ENCODE results near the gene HOXB9.

The HOXB9 gene

GRCh38 chr17:48637323-48638260 lies 11.4 kb upstream of the HOXB9 start:
- DNase-seq = no peak

- no peak for DNase-seq
These were observed 10.2 kb upstream of the HOXB9 start for GRCh38 chr17:48636177-48637018.

- no peak for DNase-seq
These were observed 8.5 kb upstream of the HOXB9 start for GRCh38 chr17:48634493-48635208.

GRCh38 chr17:48633266-48633677 lies 7.1 kb upstream of the HOXB9 start:
- DNase-seq = no peak

GRCh38 chr17:48632579-48633265 lies 6.6 kb upstream of the HOXB9 start:
- DNase-seq = no peak

- no peak for DNase-seq
These were observed 5.8 kb upstream of the HOXB9 start for GRCh38 chr17:48631693-48632578.

GRCh38 chr17:48630925-48631692 lies 5.0 kb upstream of the HOXB9 start:
- DNase-seq = no peak

- DNase-seq = no peak
These were observed 4.1 kb upstream of the HOXB9 start for GRCh38 chr17:48630009-48630924.

- DNase-seq = no peak
These were observed 3.2 kb upstream of the HOXB9 start for GRCh38 chr17:48629411-48629759.

- no peak for DNase-seq
These were observed 2.7 kb upstream of the HOXB9 start for GRCh38 chr17:48628649-48629410.

- DNase-seq = no peak
These were observed 1.7 kb upstream of the HOXB9 start for GRCh38 chr17:48627623-48628521.

GRCh38 chr17:48627118-48627597 lies 1.0 kb upstream of the HOXB9 start:
- no peak for DNase-seq

GRCh38 chr17:48625495-48626244 lies 488 bp downstream of the HOXB9 start:
- no peak for DNase-seq

GRCh38 chr17:48624544-48625494 lies 1.3 kb downstream of the HOXB9 start:
- no peak for DNase-seq

- no peak for DNase-seq
These were observed 2.0 kb downstream of the HOXB9 start for GRCh38 chr17:48624118-48624517.

GRCh38 chr17:48623583-48623982 lies 2.6 kb downstream of the HOXB9 start:
- no peak for DNase-seq

Data from NCI-H524 treated with DMSO at 0.1 percent for 48 hours (cell line).